Epithelial cell of esophagus (primary cell): ENCODE data around the gene NR3C2.

Experiments
- DNase-seq: peaks from one replicate; pipeline ENCODE4 v3.0.0; 2010; ENCODE audit warnings: low read depth
- H3K4me3 ChIP-seq: 2 replicates; pipeline ENCODE4 v1.5.1; 2011; ENCODE audit warnings: mild to moderate bottlenecking, low read length, control low read depth
- CTCF ChIP-seq: IDR thresholded peaks from 2 replicates; pipeline ENCODE4 v1.5.1; 2011; ENCODE audit warnings: low read depth, mild to moderate bottlenecking, low read length, control low read depth, inconsistent platforms; ENCODE audit not compliant: insufficient read depth; ENCODE audit errors: missing control alignments

NR3C2 gene

GRCh38 chr4:148054275-148054674 lies 387.9 kb downstream of the NR3C2 start:
- no peak overlapping the region for H3K4me3 ChIP-seq
- no peak for TF ChIP-seq CTCF
- peak; percentile 18 for DNase-seq

- no peak overlapping the region for H3K4me3 ChIP-seq
- DNase-seq, result no peak
- no peak for TF ChIP-seq CTCF
Measured at GRCh38 chr4:148053298-148054003, 388.8 kb downstream of the NR3C2 start.

- DNase-seq, result no peak
- H3K4me3 ChIP-seq, result no peak overlapping the region
- no peak for TF ChIP-seq CTCF
Measured at GRCh38 chr4:148052448-148052847, 389.8 kb downstream of the NR3C2 start.

GRCh38 chr4:148051403-148051802 lies 390.8 kb downstream of the NR3C2 start:
- no peak for DNase-seq
- H3K4me3 ChIP-seq, result no peak overlapping the region
- no peak for TF ChIP-seq CTCF

- no peak for DNase-seq
- no peak for TF ChIP-seq CTCF
- no peak overlapping the region for H3K4me3 ChIP-seq
Measured at GRCh38 chr4:148048598-148048997, 393.6 kb downstream of the NR3C2 start.

GRCh38 chr4:148044912-148045352 lies 397.3 kb downstream of the NR3C2 start:
- H3K4me3 ChIP-seq, result no peak overlapping the region
- no peak for DNase-seq
- TF ChIP-seq CTCF, result no peak
